Measurements from ENCODE around the gene IKZF2. TPM values are rescaled to one million over a fixed set of nuclear protein-coding genes. Genes with fewer than 3 reads are reported as not detected.
A peak's percentile ranks its signal among the peaks of the same experiment; 100 is the strongest.

Gene IKZF2
- total RNA-seq, 1 donor from 2014 or later = 21.9 TPM

- Mint-ChIP-seq H3K4me1 (ENCODE audit: low read depth) (peaks cover 14% of the 10 kb centered on the region), H3K27me3 (no peaks in the 10 kb centered on the region), H3K27ac (no peak overlapping the region), H3K36me3 (ENCODE audit: insufficient read depth) (no peaks in the 10 kb centered on the region), H3K9me3 (ENCODE audit: low read depth) (no peaks in the 10 kb centered on the region), H3K4me3 (ENCODE audit: low read depth) (no peak overlapping the region)
- no peak for DNase-seq (ENCODE audit: low spot score, unreplicated experiment)
- no peak for TF ChIP-seq CTCF (IDR thresholded peaks at IDR 0.05; ENCODE audit: unreplicated experiment)
Observed at GRCh38 chr2:213107728-213108127, 43.7 kb downstream of the IKZF2 start.

GRCh38 chr2:213105212-213105611 lies 46.2 kb downstream of the IKZF2 start:
- H3K27me3 Mint-ChIP-seq = no peaks in the 10 kb centered on the region
- H3K9me3 Mint-ChIP-seq (ENCODE audit: low read depth) = no peaks in the 10 kb centered on the region
- no peak overlapping the region for H3K4me3 Mint-ChIP-seq (ENCODE audit: low read depth)
- peak overlapping the region; percentile 15 for H3K27ac Mint-ChIP-seq
- TF ChIP-seq CTCF (IDR thresholded peaks at IDR 0.05; ENCODE audit: unreplicated experiment) = no peak
- H3K4me1 Mint-ChIP-seq (ENCODE audit: low read depth) = peaks cover 17% of the 10 kb centered on the region
- no peak for DNase-seq (ENCODE audit: low spot score, unreplicated experiment)
- H3K36me3 Mint-ChIP-seq (ENCODE audit: insufficient read depth) = no peaks in the 10 kb centered on the region

DNA sequence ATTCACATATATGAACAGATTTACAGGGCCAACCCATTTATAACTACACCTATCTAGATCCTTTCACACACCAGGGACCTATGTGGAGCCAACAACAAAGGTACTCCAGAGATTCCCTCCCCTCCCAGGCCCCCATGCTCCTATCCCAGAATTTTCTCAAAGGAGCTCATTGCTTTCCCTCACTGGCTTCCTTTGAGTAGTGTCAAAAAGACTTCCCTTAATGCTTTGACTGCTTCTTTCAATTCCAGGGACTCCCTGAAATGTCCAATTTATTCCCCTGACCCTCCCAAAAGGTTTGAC lies 46.6 kb downstream of the IKZF2 start:
- H3K27ac Mint-ChIP-seq = peak overlapping the region; percentile 15
- H3K27me3 Mint-ChIP-seq = no peaks in the 10 kb centered on the region
- H3K4me1 Mint-ChIP-seq (ENCODE audit: low read depth) = peaks cover 17% of the 10 kb centered on the region
- H3K9me3 Mint-ChIP-seq (ENCODE audit: low read depth) = no peaks in the 10 kb centered on the region
- no peak for DNase-seq (ENCODE audit: low spot score, unreplicated experiment)
- no peak overlapping the region for H3K4me3 Mint-ChIP-seq (ENCODE audit: low read depth)
- H3K36me3 Mint-ChIP-seq (ENCODE audit: insufficient read depth) = no peaks in the 10 kb centered on the region
- TF ChIP-seq CTCF (IDR thresholded peaks at IDR 0.05; ENCODE audit: unreplicated experiment) = no peak

DNA sequence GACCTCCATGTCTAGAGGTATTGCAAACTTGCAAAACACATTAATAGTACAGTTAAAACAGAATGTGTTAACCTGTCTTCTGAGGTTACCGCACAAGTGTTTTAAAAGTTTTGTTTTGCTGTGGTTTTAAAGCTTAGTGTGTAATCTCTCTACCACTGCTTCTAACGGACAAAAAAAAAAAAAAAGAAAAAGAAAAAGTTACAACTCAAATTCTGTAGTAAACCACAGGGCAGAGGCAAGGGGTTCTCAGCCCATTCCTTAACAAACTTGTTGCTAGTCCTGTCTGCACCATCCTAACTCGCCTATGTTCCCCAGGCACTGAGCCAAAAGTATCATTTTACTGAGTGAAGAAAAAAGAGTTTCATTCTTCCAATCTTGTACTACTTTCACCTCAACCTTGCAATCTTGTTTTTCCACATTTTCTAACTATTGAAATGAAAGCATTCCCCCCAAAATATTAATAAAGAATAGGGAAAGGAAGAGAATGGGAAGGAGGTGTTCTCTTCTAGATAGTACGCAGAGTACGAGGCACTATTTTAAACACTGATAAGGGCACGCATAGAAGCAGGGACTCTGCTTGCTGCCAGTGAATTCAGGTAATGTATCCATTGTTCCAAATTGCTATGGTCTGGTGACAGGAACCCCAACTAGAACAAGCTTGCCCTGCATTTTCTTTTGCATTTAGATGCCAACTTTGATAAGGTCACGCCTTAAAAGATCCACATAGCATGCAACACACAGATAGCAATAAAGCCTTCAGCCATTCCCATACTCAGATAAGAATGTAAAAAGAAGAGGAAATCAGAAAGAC lies 47.1 kb downstream of the IKZF2 start:
- no peak for DNase-seq (ENCODE audit: low spot score, unreplicated experiment)
- Mint-ChIP-seq H3K4me1 (ENCODE audit: low read depth) (peaks cover 17% of the 10 kb centered on the region), H3K4me3 (ENCODE audit: low read depth) (no peak overlapping the region), H3K9me3 (ENCODE audit: low read depth) (no peaks in the 10 kb centered on the region), H3K36me3 (ENCODE audit: insufficient read depth) (no peaks in the 10 kb centered on the region), H3K27me3 (no peaks in the 10 kb centered on the region), H3K27ac (peak overlapping the region; percentile 52)
- no peak for TF ChIP-seq CTCF (IDR thresholded peaks at IDR 0.05; ENCODE audit: unreplicated experiment)

- no peak overlapping the region for H3K4me3 Mint-ChIP-seq (ENCODE audit: low read depth)
Observed at GRCh38 chr2:213101692-213102460, 49.5 kb downstream of the IKZF2 start.

More at GRCh38 chr2:213101692-213102460, 49.5 kb downstream of the IKZF2 start:
- no peak for TF ChIP-seq CTCF (IDR thresholded peaks at IDR 0.05; ENCODE audit: unreplicated experiment)
- H3K27me3 Mint-ChIP-seq = no peaks in the 10 kb centered on the region
- DNase-seq (ENCODE audit: low spot score, unreplicated experiment) = no peak
- no peak overlapping the region for H3K27ac Mint-ChIP-seq
- no peaks in the 10 kb centered on the region for H3K36me3 Mint-ChIP-seq (ENCODE audit: insufficient read depth)
- H3K9me3 Mint-ChIP-seq (ENCODE audit: low read depth) = no peaks in the 10 kb centered on the region
- H3K4me1 Mint-ChIP-seq (ENCODE audit: low read depth) = peaks cover 14% of the 10 kb centered on the region
